HepG2 (cell line): Measurements from ENCODE around the gene MTA1. TPM values are rescaled to one million over a fixed set of nuclear protein-coding genes. Genes with fewer than 3 reads are reported as not detected.

Experiments used
- AGO1 ChIP-seq: fragments of 200-400 bp; formaldehyde crosslinking; IDR thresholded peaks from 2 replicates; pipeline ENCODE4 v1.6.1; 2017; ENCODE audit warnings: mild to moderate bottlenecking, low read depth, low read length, moderate library complexity; ENCODE audit not compliant: poor library complexity, severe bottlenecking
- E2F1 ChIP-seq: sonication (generic); formaldehyde crosslinking; IDR thresholded peaks from 2 replicates; pipeline ENCODE4 v1.5.0; 2020; ENCODE audit warnings: missing genetic modification reagents
- NR0B2 ChIP-seq: sonication (generic); formaldehyde crosslinking; IDR thresholded peaks from 2 replicates; pipeline ENCODE4 v1.4.0; 2020; ENCODE audit warnings: mild to moderate bottlenecking, missing genetic modification reagents
- TP53 ChIP-seq: sonication (generic); formaldehyde crosslinking; conservative IDR thresholded peaks from 2 replicates; pipeline ENCODE4 v1.4.0; 2020; ENCODE audit warnings: missing genetic modification reagents
- ZBTB26 ChIP-seq: IDR thresholded peaks from 2 replicates; pipeline ENCODE4 v1.6.1; 2016; ENCODE audit warnings: missing compliant biosample characterization, missing genetic modification reagents, borderline replicate concordance
- ZNF136 ChIP-seq: sonication (generic); formaldehyde crosslinking; IDR thresholded peaks from 2 replicates; pipeline ENCODE4 v1.8.1; 2022; ENCODE audit warnings: low read depth, mild to moderate bottlenecking, moderate library complexity, missing genetic modification reagents
- ZNF282 ChIP-seq: fragments of 450-650 bp; IDR thresholded peaks from 2 replicates; pipeline ENCODE4 v1.6.1; 2018; ENCODE audit not compliant: partially characterized antibody
- ZNF337 ChIP-seq: sonication (generic); formaldehyde crosslinking; IDR thresholded peaks from 2 replicates; pipeline ENCODE4 v1.5.1; 2020; ENCODE audit warnings: missing genetic modification reagents, low read depth, mild to moderate bottlenecking, borderline replicate concordance
- ZNF569 ChIP-seq: sonication (generic); formaldehyde crosslinking; IDR thresholded peaks from 2 replicates; pipeline ENCODE4 v1.5.0; 2020; ENCODE audit warnings: mild to moderate bottlenecking, missing genetic modification reagents, moderate library complexity, borderline replicate concordance
- ZNF652 ChIP-seq: IDR thresholded peaks from 2 replicates; pipeline ENCODE4 v1.6.1; 2016; ENCODE audit warnings: low read depth, borderline replicate concordance
- ZNF7 ChIP-seq: IDR thresholded peaks from 2 replicates; pipeline ENCODE4 v1.6.1; 2016; ENCODE audit warnings: missing biosample characterization, missing genetic modification reagents
- polyA plus RNA-seq, 8 experiments: library from polyadenylated mRNA; depleted of rRNA in 3 of 8; stranded (reverse) in 7 of 8; unstranded in 1 of 8; fragments of >200 nt; fragmentation: Illumina TruSeq in 4 of 8; extraction: Trizol in 4 of 8; gene quantifications; 2 replicates each; pipeline versions ENCODE4 v1.2.1 to v1.2.3, GENCODE V29; 2011 to 2016; ENCODE audit warnings: low read depth in 4 of 8, missing spikeins in 1 of 8, mixed read lengths in 1 of 8; ENCODE audit not compliant: insufficient read depth in 1 of 8
- total RNA-seq, 5 experiments: library from RNA; depleted of rRNA; stranded (reverse); fragments of >200 nt; fragmentation: Illumina TruSeq; extraction: Trizol; gene quantifications; 2 replicates each; pipeline ENCODE4 v1.2.3, GENCODE V29; 2016; ENCODE audit warnings: low read depth in 1 of 5
- TF ChIP-seq, protein P1 (sequence below): sonication (generic); formaldehyde crosslinking; IDR thresholded peaks from 2 replicates; pipeline ENCODE4 v1.8.1; 2023; ENCODE audit warnings: mild to moderate bottlenecking, missing genetic modification reagents
- TF ChIP-seq, protein P2 (sequence below): sonication (generic); formaldehyde crosslinking; IDR thresholded peaks from 2 replicates; pipeline ENCODE4 v1.4.0; 2020; ENCODE audit warnings: missing genetic modification reagents
- TF ChIP-seq, protein P3 (sequence below): sonication (generic); formaldehyde crosslinking; IDR thresholded peaks from 2 replicates; pipeline ENCODE4 v1.4.0; 2020; ENCODE audit warnings: missing genetic modification reagents
- TF ChIP-seq, protein P4 (sequence below): sonication (generic); formaldehyde crosslinking; IDR thresholded peaks from 2 replicates; pipeline ENCODE4 v1.5.0; 2020; ENCODE audit warnings: mild to moderate bottlenecking, missing genetic modification reagents, moderate library complexity

MTA1 gene
- total and polyA plus RNA-seq, 2 of the 13 experiments (the other 11 are each of a cell fraction or from before 2014, with no cell fraction given): 35.2 to 85.8 TPM

DNA sequence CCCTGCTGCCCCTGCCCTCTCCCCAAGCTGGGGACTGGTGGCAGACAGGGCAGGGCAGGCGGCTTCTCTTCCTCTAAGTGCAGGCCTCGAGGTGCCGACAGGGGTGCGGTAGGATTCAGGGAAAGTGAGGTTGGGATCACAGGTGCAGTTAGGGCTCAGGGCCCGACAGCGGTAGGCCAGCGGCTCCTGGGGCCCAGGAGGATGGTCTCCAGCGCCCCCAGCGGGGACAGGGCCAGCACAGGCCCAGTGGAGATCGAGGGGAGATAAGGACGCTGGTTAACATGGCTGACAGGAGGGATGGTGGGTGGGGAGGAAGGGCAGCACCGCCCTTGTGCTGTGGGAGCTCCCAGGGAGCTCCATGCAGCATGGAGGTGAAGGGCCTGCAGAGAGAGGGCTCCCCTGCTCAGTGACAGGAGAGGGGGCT, 66.1 kb downstream of the MTA1 start (continued):
- no peak for TF ChIP-seq NR0B2 (CRISPR knock-in tag)
- no peak for TF ChIP-seq ZNF7 (CRISPR knock-in tag)
- no peak for TF ChIP-seq E2F1 (CRISPR knock-in tag)
- TF ChIP-seq, protein P1, sequence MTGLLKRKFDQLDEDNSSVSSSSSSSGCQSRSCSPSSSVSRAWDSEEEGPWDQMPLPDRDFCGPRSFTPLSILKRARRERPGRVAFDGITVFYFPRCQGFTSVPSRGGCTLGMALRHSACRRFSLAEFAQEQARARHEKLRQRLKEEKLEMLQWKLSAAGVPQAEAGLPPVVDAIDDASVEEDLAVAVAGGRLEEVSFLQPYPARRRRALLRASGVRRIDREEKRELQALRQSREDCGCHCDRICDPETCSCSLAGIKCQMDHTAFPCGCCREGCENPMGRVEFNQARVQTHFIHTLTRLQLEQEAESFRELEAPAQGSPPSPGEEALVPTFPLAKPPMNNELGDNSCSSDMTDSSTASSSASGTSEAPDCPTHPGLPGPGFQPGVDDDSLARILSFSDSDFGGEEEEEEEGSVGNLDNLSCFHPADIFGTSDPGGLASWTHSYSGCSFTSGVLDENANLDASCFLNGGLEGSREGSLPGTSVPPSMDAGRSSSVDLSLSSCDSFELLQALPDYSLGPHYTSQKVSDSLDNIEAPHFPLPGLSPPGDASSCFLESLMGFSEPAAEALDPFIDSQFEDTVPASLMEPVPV (CRISPR knock-in tag): no peak
- TF ChIP-seq ZNF337: no peak
- TF ChIP-seq, protein P2, sequence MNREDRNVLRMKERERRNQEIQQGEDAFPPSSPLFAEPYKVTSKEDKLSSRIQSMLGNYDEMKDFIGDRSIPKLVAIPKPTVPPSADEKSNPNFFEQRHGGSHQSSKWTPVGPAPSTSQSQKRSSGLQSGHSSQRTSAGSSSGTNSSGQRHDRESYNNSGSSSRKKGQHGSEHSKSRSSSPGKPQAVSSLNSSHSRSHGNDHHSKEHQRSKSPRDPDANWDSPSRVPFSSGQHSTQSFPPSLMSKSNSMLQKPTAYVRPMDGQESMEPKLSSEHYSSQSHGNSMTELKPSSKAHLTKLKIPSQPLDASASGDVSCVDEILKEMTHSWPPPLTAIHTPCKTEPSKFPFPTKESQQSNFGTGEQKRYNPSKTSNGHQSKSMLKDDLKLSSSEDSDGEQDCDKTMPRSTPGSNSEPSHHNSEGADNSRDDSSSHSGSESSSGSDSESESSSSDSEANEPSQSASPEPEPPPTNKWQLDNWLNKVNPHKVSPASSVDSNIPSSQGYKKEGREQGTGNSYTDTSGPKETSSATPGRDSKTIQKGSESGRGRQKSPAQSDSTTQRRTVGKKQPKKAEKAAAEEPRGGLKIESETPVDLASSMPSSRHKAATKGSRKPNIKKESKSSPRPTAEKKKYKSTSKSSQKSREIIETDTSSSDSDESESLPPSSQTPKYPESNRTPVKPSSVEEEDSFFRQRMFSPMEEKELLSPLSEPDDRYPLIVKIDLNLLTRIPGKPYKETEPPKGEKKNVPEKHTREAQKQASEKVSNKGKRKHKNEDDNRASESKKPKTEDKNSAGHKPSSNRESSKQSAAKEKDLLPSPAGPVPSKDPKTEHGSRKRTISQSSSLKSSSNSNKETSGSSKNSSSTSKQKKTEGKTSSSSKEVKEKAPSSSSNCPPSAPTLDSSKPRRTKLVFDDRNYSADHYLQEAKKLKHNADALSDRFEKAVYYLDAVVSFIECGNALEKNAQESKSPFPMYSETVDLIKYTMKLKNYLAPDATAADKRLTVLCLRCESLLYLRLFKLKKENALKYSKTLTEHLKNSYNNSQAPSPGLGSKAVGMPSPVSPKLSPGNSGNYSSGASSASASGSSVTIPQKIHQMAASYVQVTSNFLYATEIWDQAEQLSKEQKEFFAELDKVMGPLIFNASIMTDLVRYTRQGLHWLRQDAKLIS (CRISPR knock-in tag): no peak
- TF ChIP-seq TP53: no peak
- TF ChIP-seq, protein P3, sequence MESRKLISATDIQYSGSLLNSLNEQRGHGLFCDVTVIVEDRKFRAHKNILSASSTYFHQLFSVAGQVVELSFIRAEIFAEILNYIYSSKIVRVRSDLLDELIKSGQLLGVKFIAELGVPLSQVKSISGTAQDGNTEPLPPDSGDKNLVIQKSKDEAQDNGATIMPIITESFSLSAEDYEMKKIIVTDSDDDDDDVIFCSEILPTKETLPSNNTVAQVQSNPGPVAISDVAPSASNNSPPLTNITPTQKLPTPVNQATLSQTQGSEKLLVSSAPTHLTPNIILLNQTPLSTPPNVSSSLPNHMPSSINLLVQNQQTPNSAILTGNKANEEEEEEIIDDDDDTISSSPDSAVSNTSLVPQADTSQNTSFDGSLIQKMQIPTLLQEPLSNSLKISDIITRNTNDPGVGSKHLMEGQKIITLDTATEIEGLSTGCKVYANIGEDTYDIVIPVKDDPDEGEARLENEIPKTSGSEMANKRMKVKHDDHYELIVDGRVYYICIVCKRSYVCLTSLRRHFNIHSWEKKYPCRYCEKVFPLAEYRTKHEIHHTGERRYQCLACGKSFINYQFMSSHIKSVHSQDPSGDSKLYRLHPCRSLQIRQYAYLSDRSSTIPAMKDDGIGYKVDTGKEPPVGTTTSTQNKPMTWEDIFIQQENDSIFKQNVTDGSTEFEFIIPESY: peak; percentile 52; the same call in 1 of the 2 replicates
- TF ChIP-seq ZNF569: no peak
- TF ChIP-seq, protein P4, sequence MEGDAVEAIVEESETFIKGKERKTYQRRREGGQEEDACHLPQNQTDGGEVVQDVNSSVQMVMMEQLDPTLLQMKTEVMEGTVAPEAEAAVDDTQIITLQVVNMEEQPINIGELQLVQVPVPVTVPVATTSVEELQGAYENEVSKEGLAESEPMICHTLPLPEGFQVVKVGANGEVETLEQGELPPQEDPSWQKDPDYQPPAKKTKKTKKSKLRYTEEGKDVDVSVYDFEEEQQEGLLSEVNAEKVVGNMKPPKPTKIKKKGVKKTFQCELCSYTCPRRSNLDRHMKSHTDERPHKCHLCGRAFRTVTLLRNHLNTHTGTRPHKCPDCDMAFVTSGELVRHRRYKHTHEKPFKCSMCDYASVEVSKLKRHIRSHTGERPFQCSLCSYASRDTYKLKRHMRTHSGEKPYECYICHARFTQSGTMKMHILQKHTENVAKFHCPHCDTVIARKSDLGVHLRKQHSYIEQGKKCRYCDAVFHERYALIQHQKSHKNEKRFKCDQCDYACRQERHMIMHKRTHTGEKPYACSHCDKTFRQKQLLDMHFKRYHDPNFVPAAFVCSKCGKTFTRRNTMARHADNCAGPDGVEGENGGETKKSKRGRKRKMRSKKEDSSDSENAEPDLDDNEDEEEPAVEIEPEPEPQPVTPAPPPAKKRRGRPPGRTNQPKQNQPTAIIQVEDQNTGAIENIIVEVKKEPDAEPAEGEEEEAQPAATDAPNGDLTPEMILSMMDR (CRISPR knock-in tag): peak; percentile 95
- TF ChIP-seq ZNF136 (CRISPR knock-in tag): no peak
- peak; percentile 79 for TF ChIP-seq AGO1
- TF ChIP-seq ZNF282: no peak
- TF ChIP-seq ZBTB26: peak; percentile 17; the same call in 1 of the 2 replicates
- TF ChIP-seq ZNF652: no peak
